Caco-2 (cell line): ENCODE measurements around the gene HKDC1. TPM values are rescaled to one million over a fixed set of nuclear protein-coding genes. Genes with fewer than 3 reads are reported as not detected.

ENCODE experiments used
- BruUV-seq: library from RNA; stranded (reverse); fragments of 400-500 nt; replicated peaks from 2 replicates; lab custom pipeline; 2021; lab: Mats Ljungman, UMichigan
- CTCF ChIA-PET: fragments of 300-600 bp; sonication (Branson Sonifier 250); formaldehyde crosslinking; loops from one replicate; lab custom pipeline; 2022; ENCODE audit warnings: antibody characterized with exemption; lab: Charles Lee
- POLR2A ChIA-PET: fragments of 300-600 bp; sonication (Branson Sonifier 250); formaldehyde crosslinking; loops from one replicate; lab custom pipeline; 2022; ENCODE audit warnings: antibody characterized with exemption; lab: Charles Lee
- DNase-seq, 2 experiments: peaks; one replicate each; pipeline versions ENCODE4 v3.0.0 to v3.0.0-alpha.2; 2020 to 2022
- H3K27me3 ChIP-seq: replicated peaks from 2 replicates; pipeline ENCODE4 v1.6.0; 2011; ENCODE audit warnings: low read length; ENCODE audit not compliant: control insufficient read depth, insufficient read depth
- H3K36me3 ChIP-seq: 2 replicates; pipeline ENCODE4 v1.5.1; 2011; ENCODE audit warnings: low read length; ENCODE audit not compliant: control insufficient read depth, insufficient read depth
- H3K4me1 ChIP-seq: fragments of 250-450 bp; sonication (Bioruptor Pico); 2 replicates; pipeline ENCODE4 v1.5.1; 2020; ENCODE audit warnings: mild to moderate bottlenecking
- H3K4me3 ChIP-seq: 2 replicates; pipeline ENCODE4 v1.5.1; 2011; ENCODE audit warnings: low read depth, mild to moderate bottlenecking, control low read depth, low read length
- H3K9me3 ChIP-seq: fragments of 250-450 bp; sonication (Bioruptor Pico); 2 replicates; pipeline ENCODE4 v1.5.1; 2020; ENCODE audit warnings: mild to moderate bottlenecking, moderate library complexity
- H3K27ac Mint-ChIP-seq: one replicate; pipeline ENCODE4 v1.8.0; 2022; ENCODE audit warnings: mixed read lengths; ENCODE audit not compliant: unreplicated experiment
- H3K27me3 Mint-ChIP-seq: one replicate; pipeline ENCODE4 v1.8.0; 2022; ENCODE audit warnings: mixed read lengths; ENCODE audit not compliant: insufficient read depth, unreplicated experiment
- H3K36me3 Mint-ChIP-seq: one replicate; pipeline ENCODE4 v1.8.0; 2022; ENCODE audit warnings: mild to moderate bottlenecking, mixed read lengths; ENCODE audit not compliant: insufficient read depth, unreplicated experiment
- H3K4me1 Mint-ChIP-seq: one replicate; pipeline ENCODE4 v1.8.0; 2022; ENCODE audit warnings: low read depth, mixed read lengths; ENCODE audit not compliant: unreplicated experiment
- H3K4me3 Mint-ChIP-seq: one replicate; pipeline ENCODE4 v1.8.0; 2022; ENCODE audit warnings: mild to moderate bottlenecking, moderate library complexity, mixed read lengths; ENCODE audit not compliant: unreplicated experiment
- H3K9me3 Mint-ChIP-seq: one replicate; pipeline ENCODE4 v1.8.0; 2022; ENCODE audit warnings: mixed read lengths; ENCODE audit not compliant: unreplicated experiment
- CTCF ChIP-seq, 2 experiments: fragments of 200-600 bp in 1 of 2; IDR thresholded peaks; 1 replicate in 1 of 2; 2 replicates in 1 of 2; pipeline versions ENCODE4 v1.5.1 to v1.8.0; 2011 to 2022; ENCODE audit warnings: antibody characterized with exemption in 1 of 2, control low read depth in 1 of 2, inconsistent platforms in 1 of 2, low read depth in 1 of 2, low read length in 1 of 2, mild to moderate bottlenecking in 1 of 2, moderate library complexity in 1 of 2; ENCODE audit not compliant: insufficient read depth in 1 of 2, severe bottlenecking in 1 of 2, unreplicated experiment in 1 of 2
- intact Hi-C: fragments of 100-400 bp; cut with micrococcal nuclease; formaldehyde crosslinking; loops from one replicate; pipeline ENCODE4 v1.10.0; 2022; ENCODE audit not compliant: unreplicated experiment
- total RNA-seq: library from RNA; stranded (reverse); gene quantifications from 2 replicates; pipeline ENCODE4 v1.2.3, GENCODE V29; 2022

HKDC1 gene
- total RNA-seq, 1 experiment from 2014 or later = 24.5 TPM

DNA sequence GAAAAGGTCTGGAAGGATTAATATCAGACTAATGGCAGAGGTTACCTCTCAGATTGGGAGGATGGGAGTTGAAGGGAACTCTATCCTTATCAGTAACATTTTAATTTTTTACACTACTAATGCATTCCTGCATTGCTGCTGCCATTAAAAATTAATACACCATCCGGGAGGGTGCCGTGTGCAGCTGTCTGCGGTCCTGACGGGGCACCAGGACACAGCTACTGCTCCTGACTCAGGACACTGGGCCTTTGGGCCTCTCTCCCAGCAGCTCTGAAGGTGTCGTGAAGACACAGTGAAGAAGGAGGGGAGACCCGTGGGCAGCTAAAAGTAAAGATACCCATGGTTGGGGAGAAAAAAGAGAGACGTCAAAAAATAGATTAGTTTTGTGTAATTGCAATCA, 34.7 kb downstream of the HKDC1 start:
- H3K36me3 Mint-ChIP-seq = no peaks in the 10 kb centered on the region
- H3K4me1 Mint-ChIP-seq = no peaks in the 10 kb centered on the region
- no peak overlapping the region for H3K27ac Mint-ChIP-seq
- no peaks in the 10 kb centered on the region for H3K27me3 ChIP-seq
- no peaks in the 10 kb centered on the region for H3K4me1 ChIP-seq
- BruUV-seq = no TSS peak
- DNase-seq = no peak
- no peak overlapping the region for H3K4me3 Mint-ChIP-seq
- H3K4me3 ChIP-seq = no peak overlapping the region
- H3K9me3 Mint-ChIP-seq = peaks cover 10% of the 10 kb centered on the region
- H3K27me3 Mint-ChIP-seq = no peaks in the 10 kb centered on the region
- no peak for TF ChIP-seq CTCF (IDR thresholded peaks at IDR 0.05; ENCODE audit: insufficient read depth in 1 of 2, low read depth in 1 of 2, low read length in 1 of 2, severe bottlenecking in 1 of 2, unreplicated experiment in 1 of 2)
- peaks cover 4% of the 10 kb centered on the region; the same call in 1 of the 2 replicates for H3K9me3 ChIP-seq
- POLR2A ChIA-PET = no interaction called here
- CTCF ChIA-PET = no interaction called here
- intact Hi-C loops = no loop called here
- no peaks in the 10 kb centered on the region for H3K36me3 ChIP-seq

DNA sequence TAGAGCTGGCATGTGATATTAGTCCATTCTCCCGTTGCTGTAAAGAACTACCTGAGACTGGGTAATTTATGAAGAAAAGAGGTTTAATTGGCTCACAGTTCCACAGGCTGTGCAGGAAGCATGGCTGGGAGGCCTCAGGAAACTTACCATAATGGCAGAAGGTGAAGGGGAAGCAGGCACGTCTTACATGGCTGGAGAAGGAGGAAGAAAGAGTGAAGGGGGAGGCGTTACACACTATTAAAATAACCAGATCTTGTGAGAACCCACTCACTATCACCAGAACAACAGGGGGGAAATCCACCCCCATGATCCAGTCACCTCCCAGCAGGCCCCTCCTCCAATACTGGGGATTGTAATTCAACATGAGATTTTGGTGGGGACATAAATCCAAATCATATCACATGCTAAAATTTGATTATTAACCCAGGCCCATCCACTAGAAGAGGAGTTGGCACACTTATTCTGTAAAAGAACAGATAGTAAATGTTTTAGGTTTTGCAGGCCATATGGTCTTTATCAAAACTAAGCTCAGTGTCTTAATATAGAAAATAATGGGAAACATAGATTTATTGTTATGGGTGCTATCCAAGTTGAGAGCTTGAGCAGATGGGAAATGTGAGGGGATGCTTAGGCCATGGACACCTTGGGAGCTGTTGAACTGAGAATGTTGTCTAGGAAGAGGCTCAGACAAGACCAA, 39.6 kb downstream of the HKDC1 start:
- TF ChIP-seq CTCF (IDR thresholded peaks at IDR 0.05; ENCODE audit: insufficient read depth in 1 of 2, low read depth in 1 of 2, low read length in 1 of 2, severe bottlenecking in 1 of 2, unreplicated experiment in 1 of 2) = no peak
- intact Hi-C loops = no loop called here
- CTCF ChIA-PET = no interaction called here
- no peaks in the 10 kb centered on the region for H3K4me1 ChIP-seq
- no peaks in the 10 kb centered on the region for H3K36me3 ChIP-seq
- H3K27me3 Mint-ChIP-seq = no peaks in the 10 kb centered on the region
- H3K9me3 ChIP-seq = no peaks in the 10 kb centered on the region
- no peaks in the 10 kb centered on the region for H3K9me3 Mint-ChIP-seq
- H3K4me3 Mint-ChIP-seq = no peak overlapping the region
- no peak overlapping the region for H3K4me3 ChIP-seq
- no peaks in the 10 kb centered on the region for H3K36me3 Mint-ChIP-seq
- no peaks in the 10 kb centered on the region for H3K4me1 Mint-ChIP-seq
- no TSS peak for BruUV-seq
- POLR2A ChIA-PET = no interaction called here
- no peaks in the 10 kb centered on the region for H3K27me3 ChIP-seq
- no peak for DNase-seq
- H3K27ac Mint-ChIP-seq = no peak overlapping the region

DNA sequence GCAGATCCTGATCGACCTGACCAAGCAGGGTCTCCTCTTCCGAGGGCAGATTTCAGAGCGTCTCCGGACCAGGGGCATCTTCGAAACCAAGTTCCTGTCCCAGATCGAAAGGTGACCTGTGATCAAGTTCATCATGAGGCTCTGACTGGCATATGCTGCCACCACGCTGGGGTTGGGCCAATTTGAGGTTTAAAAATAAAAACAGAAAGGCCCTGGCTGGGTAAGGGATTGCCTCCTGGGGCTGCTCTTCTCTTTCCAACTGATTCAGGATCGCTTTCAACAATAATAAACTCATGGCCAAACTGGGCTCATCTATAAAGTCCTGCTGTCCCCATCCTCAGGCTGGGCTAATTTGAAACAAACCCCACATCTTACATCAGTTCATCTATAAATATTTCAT, 41.1 kb downstream of the HKDC1 start:
- intact Hi-C loops = no loop called here
- BruUV-seq = no TSS peak
- CTCF ChIA-PET = no interaction called here

More for the DNA sequence above, 41.1 kb downstream of the HKDC1 start:
- H3K4me3 ChIP-seq = no peak overlapping the region
- Mint-ChIP-seq H3K36me3 (no peaks in the 10 kb centered on the region), H3K27me3 (peaks cover 2% of the 10 kb centered on the region), H3K27ac (no peak overlapping the region), H3K4me3 (no peak overlapping the region), H3K9me3 (no peaks in the 10 kb centered on the region), H3K4me1 (no peaks in the 10 kb centered on the region)
- no peak for DNase-seq
- no peaks in the 10 kb centered on the region for H3K9me3 ChIP-seq
- H3K4me1 ChIP-seq = no peaks in the 10 kb centered on the region
- H3K36me3 ChIP-seq = no peaks in the 10 kb centered on the region
- POLR2A ChIA-PET = no interaction called here
- TF ChIP-seq CTCF (IDR thresholded peaks at IDR 0.05; ENCODE audit: insufficient read depth in 1 of 2, low read depth in 1 of 2, low read length in 1 of 2, severe bottlenecking in 1 of 2, unreplicated experiment in 1 of 2) = no peak
- no peaks in the 10 kb centered on the region for H3K27me3 ChIP-seq
